HG03196 (cell line): ENCODE data around the gene PET100.

ENCODE experiments used
- ATAC-seq: cut with Tn5 transposase; IDR thresholded peaks from one replicate; pipeline ENCODE4 v1.9.1; 2021; ENCODE audit not compliant: unreplicated experiment

PET100 gene

GRCh38 chr19:7647156-7647555 is 17.6 kb downstream of the PET100 start:
- no peak for ATAC-seq

- ATAC-seq = no peak
Observed at GRCh38 chr19:7648265-7649014, 18.8 kb downstream of the PET100 start.

GRCh38 chr19:7650148-7650547 is 20.6 kb downstream of the PET100 start:
- no peak for ATAC-seq

- peak; percentile 46 for ATAC-seq
Observed at GRCh38 chr19:7652061-7652641, 22.6 kb downstream of the PET100 start.

GRCh38 chr19:7654401-7654800 is 24.8 kb downstream of the PET100 start:
- ATAC-seq = no peak

GRCh38 chr19:7655581-7655980 is 26.0 kb downstream of the PET100 start:
- ATAC-seq = no peak

- no peak for ATAC-seq
Observed at GRCh38 chr19:7657131-7657751, 27.6 kb downstream of the PET100 start.

GRCh38 chr19:7658219-7658686 is 28.7 kb downstream of the PET100 start:
- ATAC-seq = no peak

GRCh38 chr19:7661744-7662538 is 32.3 kb downstream of the PET100 start:
- ATAC-seq = no peak

- ATAC-seq = no peak
Observed at GRCh38 chr19:7662657-7663056, 33.1 kb downstream of the PET100 start.

- ATAC-seq = no peak
Observed at GRCh38 chr19:7663706-7664105, 34.1 kb downstream of the PET100 start.

- no peak for ATAC-seq
Observed at GRCh38 chr19:7665076-7665475, 35.5 kb downstream of the PET100 start.

- no peak for ATAC-seq
Observed at GRCh38 chr19:7668842-7669241, 39.2 kb downstream of the PET100 start, which contains the start of gene RETN. TSS of gene RETN (plus strand) at chr19:7669049. CDS start at chr19:7669327, 278 bp downstream.

GRCh38 chr19:7669641-7670040 is 40.0 kb downstream of the PET100 start:
- ATAC-seq = no peak

- ATAC-seq = no peak
Observed at GRCh38 chr19:7670150-7670783, 40.7 kb downstream of the PET100 start.

GRCh38 chr19:7670790-7671189 is 41.2 kb downstream of the PET100 start:
- ATAC-seq = no peak

GRCh38 chr19:7672522-7672921 is 42.9 kb downstream of the PET100 start:
- ATAC-seq = no peak

GRCh38 chr19:7674010-7675005 is 44.7 kb downstream of the PET100 start:
- no peak for ATAC-seq

GRCh38 chr19:7676376-7676775 is 46.8 kb downstream of the PET100 start:
- no peak for ATAC-seq

GRCh38 chr19:7676854-7677253 is 47.3 kb downstream of the PET100 start, which contains the start of gene MCEMP1:
TSS of gene MCEMP1 (plus strand) at chr19:7677090. CDS start at chr19:7677121, 31 bp downstream.
- no peak for ATAC-seq
